Activated B cell treated with CpG ODN at 0.5 μM for 24 hours (primary cell): Measurements from ENCODE around the gene PRKAG1. TPM values are rescaled to one million over a fixed set of nuclear protein-coding genes. Genes with fewer than 3 reads are reported as not detected.

Experiments used
- ATAC-seq: fragments of 200-7000 bp; cut with Tn5 transposase; one replicate; pipeline ENCODE4 v1.10.0; 2021; ENCODE audit warnings: low read depth, mild to moderate bottlenecking, moderate library complexity
- CTCF ChIA-PET: fragments of 350-600 bp; sonication (Branson Sonifier 250); formaldehyde crosslinking; loops from one replicate; lab custom pipeline; 2021; ENCODE audit warnings: antibody characterized with exemption; lab: Charles Lee
- POLR2A ChIA-PET: fragments of 350-600 bp; sonication (Branson Sonifier 250); formaldehyde crosslinking; loops from one replicate; lab custom pipeline; 2021; ENCODE audit warnings: antibody characterized with exemption; lab: Charles Lee
- DNase-seq: peaks from one replicate; pipeline ENCODE4 v3.0.0; 2022
- H3K27ac Mint-ChIP-seq: one replicate; pipeline ENCODE4 v1.8.0; 2020; ENCODE audit warnings: mixed read lengths
- H3K27me3 Mint-ChIP-seq: one replicate; pipeline ENCODE4 v1.8.0; 2021; ENCODE audit warnings: mixed read lengths
- H3K36me3 Mint-ChIP-seq: one replicate; pipeline ENCODE4 v1.8.0; 2021; ENCODE audit warnings: low read depth, mixed read lengths
- H3K4me1 Mint-ChIP-seq: one replicate; pipeline ENCODE4 v1.8.0; 2021; ENCODE audit warnings: mixed read lengths
- H3K4me3 Mint-ChIP-seq: one replicate; pipeline ENCODE4 v1.8.0; 2020; ENCODE audit warnings: mild to moderate bottlenecking, mixed read lengths
- H3K9me3 Mint-ChIP-seq: one replicate; pipeline ENCODE4 v1.8.0; 2020; ENCODE audit warnings: mixed read lengths
- CTCF ChIP-seq: fragments of 200-600 bp; IDR thresholded peaks from one replicate; pipeline ENCODE4 v1.8.0; 2022; ENCODE audit warnings: antibody characterized with exemption, mild to moderate bottlenecking
- intact Hi-C: fragments of 100-400 bp; cut with micrococcal nuclease; formaldehyde crosslinking; loops from one replicate; pipeline ENCODE4 v1.15.1; 2024
- total RNA-seq: library from RNA; stranded (reverse); gene quantifications from 2 replicates; pipeline ENCODE4 v1.2.3, GENCODE V29; 2022

Gene PRKAG1
- total RNA-seq, 1 donor from 2014 or later = 70.5 TPM

DNA sequence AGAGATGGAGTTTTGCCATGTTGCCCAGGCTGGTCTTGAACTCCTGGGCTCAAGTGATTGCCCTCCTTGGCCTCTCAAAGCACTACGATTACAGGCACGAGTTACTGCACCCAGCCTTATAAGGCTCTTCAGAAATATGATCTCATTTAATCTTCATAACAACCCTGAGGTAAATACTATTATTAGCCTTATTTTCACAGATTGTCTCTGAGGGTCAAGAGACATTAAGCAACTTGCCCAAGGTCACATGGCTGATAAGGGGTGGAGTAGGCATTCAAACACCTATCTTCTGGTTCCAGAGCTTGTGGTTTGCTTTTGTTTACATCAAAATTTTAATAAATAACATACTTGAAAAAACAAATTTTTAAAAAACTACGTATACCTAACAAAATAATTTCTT lies 5.1 kb downstream of the PRKAG1 start:
- no peaks in the 10 kb centered on the region for H3K9me3 Mint-ChIP-seq
- DNase-seq = no peak
- H3K4me1 Mint-ChIP-seq = peaks cover 20% of the 10 kb centered on the region

DNA sequence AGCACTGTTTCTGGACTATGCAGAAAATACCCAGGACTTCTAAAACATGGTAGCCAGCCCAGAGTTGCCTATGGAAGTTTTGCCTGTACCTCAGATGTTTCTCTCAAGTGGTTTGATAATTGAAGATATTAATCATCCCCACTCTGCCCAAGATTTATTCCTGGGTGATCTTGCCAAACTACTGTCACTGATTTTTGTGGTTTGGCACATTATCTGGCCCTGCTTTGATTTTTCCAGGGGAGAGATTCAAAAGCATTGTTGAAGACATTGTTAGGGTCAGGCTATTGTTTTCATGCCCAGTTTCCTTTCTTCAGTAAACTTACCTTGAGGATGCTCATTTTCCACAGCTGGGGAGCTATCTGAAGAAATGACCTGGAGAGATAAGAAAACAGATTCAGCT lies 5.8 kb downstream of the PRKAG1 start:
- no peak for TF ChIP-seq CTCF
- peaks cover 16% of the 10 kb centered on the region for H3K4me1 Mint-ChIP-seq
- no peaks in the 10 kb centered on the region for H3K9me3 Mint-ChIP-seq
- POLR2A ChIA-PET = no interaction called here
- no peak for DNase-seq
- peaks cover 53% of the 10 kb centered on the region for H3K36me3 Mint-ChIP-seq
- intact Hi-C loops = no loop called here
- H3K27ac Mint-ChIP-seq = no peak overlapping the region
- CTCF ChIA-PET = no interaction called here
- H3K27me3 Mint-ChIP-seq = no peaks in the 10 kb centered on the region
- no peak for ATAC-seq
- no peak overlapping the region for H3K4me3 Mint-ChIP-seq

More for the DNA sequence above, 5.1 kb downstream of the PRKAG1 start:
- intact Hi-C loops = no loop called here
- no peaks in the 10 kb centered on the region for H3K27me3 Mint-ChIP-seq
- H3K36me3 Mint-ChIP-seq = peaks cover 50% of the 10 kb centered on the region
- TF ChIP-seq CTCF = no peak
- no peak overlapping the region for H3K27ac Mint-ChIP-seq
- ChIA-PET POLR2A (no interaction called here), CTCF (no interaction called here)
- no peak overlapping the region for H3K4me3 Mint-ChIP-seq
- no peak for ATAC-seq

DNA sequence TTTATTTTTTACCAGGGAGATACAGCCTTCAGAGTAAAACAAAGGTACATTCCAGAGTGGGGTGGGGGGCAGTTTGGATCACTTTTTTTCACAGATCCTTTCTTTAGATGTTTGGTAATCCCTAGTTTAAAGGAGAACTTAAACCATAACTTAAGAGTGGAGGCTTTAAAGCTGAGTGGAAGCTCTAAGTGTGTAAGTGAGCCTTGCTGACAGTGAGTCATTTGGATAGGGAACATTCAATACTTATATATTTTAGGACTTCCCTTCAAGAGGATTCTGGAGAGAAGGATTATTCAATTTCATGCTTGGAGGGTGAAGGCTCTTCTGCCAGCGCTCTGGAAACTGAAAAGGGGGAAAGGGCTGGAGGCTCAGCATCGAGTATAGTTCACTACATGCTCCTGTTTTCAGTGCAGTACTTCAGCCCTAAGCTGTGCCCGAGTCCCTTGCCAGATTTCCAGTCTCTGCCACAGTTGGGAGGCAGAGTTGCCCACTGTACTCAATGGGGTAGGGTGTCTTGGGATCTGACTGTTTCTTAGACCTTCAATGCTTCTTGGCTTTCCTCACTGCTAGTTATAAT lies 8.4 kb downstream of the PRKAG1 start:
- no peak overlapping the region for H3K27ac Mint-ChIP-seq
- ATAC-seq (no peak), DNase-seq (no peak)
- peaks cover 2% of the 10 kb centered on the region for H3K4me1 Mint-ChIP-seq
- CTCF ChIA-PET = interaction anchor here (1.1 kb wide), 1 partner anchor 13 kb away, joined by 5 read pairs; no protein-coding TSS in a partner anchor
- no peaks in the 10 kb centered on the region for H3K9me3 Mint-ChIP-seq
- intact Hi-C loops = no loop called here
- H3K4me3 Mint-ChIP-seq = no peak overlapping the region
- TF ChIP-seq CTCF = no peak
- peaks cover 52% of the 10 kb centered on the region for H3K36me3 Mint-ChIP-seq
- no peaks in the 10 kb centered on the region for H3K27me3 Mint-ChIP-seq
- POLR2A ChIA-PET = no interaction called here

DNA sequence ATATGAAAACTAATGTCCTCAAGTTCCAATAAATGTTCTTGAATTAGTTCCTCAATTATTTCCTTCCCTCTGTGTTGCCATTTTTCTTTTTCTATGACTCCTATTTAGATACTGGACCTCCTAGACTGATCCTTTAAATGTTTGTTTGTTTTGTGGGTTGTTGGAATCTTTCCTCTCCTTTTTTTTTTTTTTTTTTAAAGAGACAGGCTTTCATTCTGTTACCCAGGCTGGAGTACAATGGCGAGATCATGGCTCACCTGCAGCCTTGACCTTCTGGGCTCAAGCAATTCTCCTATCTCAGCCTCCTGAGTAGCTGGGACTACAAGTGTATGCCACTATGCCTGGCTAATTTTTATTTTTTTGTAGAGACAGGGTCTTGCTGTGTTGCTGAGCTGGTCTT lies 9.6 kb downstream of the PRKAG1 start:
- POLR2A ChIA-PET = no interaction called here
- no peak for ATAC-seq
- Mint-ChIP-seq H3K36me3 (peaks cover 61% of the 10 kb centered on the region), H3K4me1 (no peaks in the 10 kb centered on the region), H3K27me3 (no peaks in the 10 kb centered on the region), H3K9me3 (no peaks in the 10 kb centered on the region), H3K4me3 (no peak overlapping the region), H3K27ac (no peak overlapping the region)
- DNase-seq = no peak
- no peak for TF ChIP-seq CTCF
- intact Hi-C loops = no loop called here
- CTCF ChIA-PET = no interaction called here

DNA sequence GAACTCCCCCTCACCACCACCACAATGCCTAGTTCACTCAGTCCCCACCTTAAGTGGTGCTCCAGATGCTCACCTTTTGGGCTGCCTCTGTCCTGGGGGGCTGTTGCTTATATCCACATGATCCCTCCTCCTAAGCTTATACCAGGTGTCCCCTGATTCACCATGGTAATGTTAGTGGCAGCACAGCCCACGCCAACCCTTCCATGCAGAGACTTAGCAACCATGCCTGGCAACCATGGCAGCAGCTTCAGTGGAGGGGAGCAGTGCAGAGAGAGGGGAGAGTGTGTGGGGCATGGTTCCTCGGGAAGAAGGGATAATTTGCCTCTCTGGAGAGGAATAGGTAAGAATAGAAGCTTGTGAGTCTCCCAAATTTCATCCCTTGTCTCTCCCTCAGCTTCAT lies 18.2 kb downstream of the PRKAG1 start:
- POLR2A ChIA-PET = interaction anchor here (1.2 kb wide), 1 partner anchor 110 kb away, joined by 3 read pairs; the partner anchor contains the start of gene LMBR1L

More for the DNA sequence above, 18.2 kb downstream of the PRKAG1 start:
- Mint-ChIP-seq H3K27me3 (peaks cover 10% of the 10 kb centered on the region), H3K4me1 (peaks cover 38% of the 10 kb centered on the region), H3K4me3 (no peak overlapping the region), H3K27ac (no peak overlapping the region), H3K36me3 (peaks cover 43% of the 10 kb centered on the region), H3K9me3 (no peaks in the 10 kb centered on the region)
- ATAC-seq = no peak
- no peak for DNase-seq
- TF ChIP-seq CTCF = no peak
- intact Hi-C loops = no loop called here
- CTCF ChIA-PET = interaction anchor here (1.0 kb wide), 1 partner anchor 21 kb away, joined by 3 read pairs; no protein-coding TSS in a partner anchor
